ENCODE results near the gene MTMR2. TPM values are rescaled to one million over a fixed set of nuclear protein-coding genes. Genes with fewer than 3 reads are reported as not detected.

Gene MTMR2
- polyA plus RNA-seq, 2 of the 4 experiments (the other 2 are of a cell fraction) = 22.2 to 28.7 TPM

GRCh38 chr11:95925011-95925410, 1.1 kb upstream of the MTMR2 start (continued):
- TF ChIP-seq PHF8 (IDR thresholded peaks at IDR 0.05; ENCODE audit: borderline replicate concordance, low read depth) (no peak), CEBPB (IDR thresholded peaks at IDR 0.05) (0 out of 4 replicates have a peak, but pooled peaks of 1 of the 2 experiments have one; percentile 48), EHMT2 (IDR thresholded peaks at IDR 0.05; ENCODE audit: low read depth) (no peak)

GRCh38 chr11:95924414-95924760, 480 bp upstream of the MTMR2 start:
- ATAC-seq (peak; percentile 41 to 55; a peak in 5 of 6 replicates), FAIRE-seq (no peak), DNase-seq (ENCODE audit: low read depth in 1 of 2, low spot score in 1 of 2) (peak in 1 of 2 experiments; percentile 16)
- no peaks in the 10 kb centered on the region for H3K9me3 ChIP-seq
- H3K4me1 ChIP-seq = peaks cover 25% of the 10 kb centered on the region; the same call in 2 of the 3 replicates
- H3K27ac ChIP-seq = peak overlapping the region; percentile 98 to 100
- CTCF ChIA-PET = interaction anchor here (1.0 to 1.5 kb wide), 3 partner anchors 10 to 419 kb away, joined by 3 to 5 read pairs (median 3); no protein-coding TSS in a partner anchor
- WGBS (ENCODE audit: missing lambda C conversion rate) = 2% methylated on average over 4 of the region's 4 CpGs
- TF ChIP-seq TFCP2L1 (CRISPR knock-in tag; IDR thresholded peaks at IDR 0.05) (no peak), HOXB5 (CRISPR knock-in tag; IDR thresholded peaks at IDR 0.05) (no peak), RCOR1 (IDR thresholded peaks at IDR 0.05; ENCODE audit: low read depth, low read length) (no peak), EHMT2 (IDR thresholded peaks at IDR 0.05; ENCODE audit: low read depth) (no peak), ZC3H11A (IDR thresholded peaks at IDR 0.05) (no peak), E2F6 (IDR thresholded peaks at IDR 0.05; ENCODE audit: borderline replicate concordance, low read depth) (no peak), EHF (CRISPR knock-in tag; IDR thresholded peaks at IDR 0.05) (no peak), ZFP36 (IDR thresholded peaks at IDR 0.05; ENCODE audit: borderline replicate concordance, partially characterized antibody) (no peak), BHLHE40 (IDR thresholded peaks at IDR 0.05; ENCODE audit: low read depth, low read length) (no peak), CHD2 (IDR thresholded peaks at IDR 0.05; ENCODE audit: low read length, partially characterized antibody) (no peak), JUN (IDR thresholded peaks at IDR 0.05) (no peak), NR3C1 (IDR thresholded peaks at IDR 0.05) (no peak), ZSCAN20 (CRISPR knock-in tag; IDR thresholded peaks at IDR 0.05) (no peak), HOXA7 (CRISPR knock-in tag; IDR thresholded peaks at IDR 0.05) (no peak)
- POLR2A ChIA-PET = interaction anchor here (1.0 to 1.7 kb wide), 6 partner anchors 12 to 465 kb away, joined by 3 to 4 read pairs (median 4); partner anchors contain the start of genes CCDC82 and MAML2
- peak overlapping the region; percentile 88 for H3K4me2 ChIP-seq
- peak overlapping the region; percentile 84 for H3K4me3 ChIP-seq

DNA sequence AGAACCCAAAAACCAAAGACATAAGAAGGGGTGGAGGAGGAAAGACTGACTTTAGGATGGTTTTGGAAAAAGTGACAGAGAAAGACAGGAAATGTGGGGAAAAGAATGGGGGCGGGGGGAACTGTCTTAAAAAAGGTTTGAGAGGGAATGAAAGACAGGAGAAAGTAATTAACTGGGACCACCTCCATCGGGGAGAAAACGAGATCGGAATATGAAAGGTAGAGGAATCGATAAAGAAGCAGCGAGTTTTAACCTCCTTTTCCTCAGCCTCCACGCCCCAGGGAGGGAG, 524 bp downstream of the MTMR2 start:
- DNase-seq (ENCODE audit: low read depth in 1 of 2, low spot score in 1 of 2) = no peak
- Histone ChIP-seq H3K27ac (peak overlapping the region; percentile 98 to 100), H3K9me3 (no peaks in the 10 kb centered on the region), H3K4me1 (peaks cover 25% of the 10 kb centered on the region; the same call in 2 of the 3 replicates), H3K4me3 (peak overlapping the region; percentile 84), H3K4me2 (peak overlapping the region; percentile 88)
- ChIA-PET POLR2A (interaction anchor here (0.6 to 1.0 kb wide), 5 partner anchors 54 to 470 kb away, joined by 3 to 4 read pairs (median 3); partner anchors contain the start of gene MAML2), CTCF (interaction anchor here (0.6 kb wide), 1 partner anchor 228 kb away, joined by 3 read pairs; no protein-coding TSS in a partner anchor)
- FAIRE-seq = no peak
- no peak for ATAC-seq
- 0% methylated on average over 7 of the region's 7 CpGs for WGBS (ENCODE audit: missing lambda C conversion rate)
- TF ChIP-seq MAFK (IDR thresholded peaks at IDR 0.05; ENCODE audit: partially characterized antibody) (no peak), FOSB (CRISPR knock-in tag; IDR thresholded peaks at IDR 0.05) (no peak), NR3C1 (IDR thresholded peaks at IDR 0.05) (no peak), CBX8 (IDR thresholded peaks at IDR 0.05) (no peak), RARB (CRISPR knock-in tag; IDR thresholded peaks at IDR 0.05) (no peak), HDAC2 (IDR thresholded peaks at IDR 0.05) (no peak), EHF (CRISPR knock-in tag; IDR thresholded peaks at IDR 0.05) (no peak), EHMT2 (IDR thresholded peaks at IDR 0.05; ENCODE audit: low read depth) (no peak), NFE2L2 (conservative IDR thresholded peaks at IDR 0.05; ENCODE audit: low read length) (no peak), FOXS1 (CRISPR knock-in tag; IDR thresholded peaks at IDR 0.05) (no peak), FOSL2 (IDR thresholded peaks at IDR 0.05) (no peak), FOSL2 (CRISPR knock-in tag; IDR thresholded peaks at IDR 0.05) (no peak), KDM1A (IDR thresholded peaks at IDR 0.05; ENCODE audit: low read depth) (no peak), ZNF302 (CRISPR knock-in tag; IDR thresholded peaks at IDR 0.05) (no peak), RCOR1 (IDR thresholded peaks at IDR 0.05; ENCODE audit: low read depth, low read length) (no peak)
